Measurements from ENCODE around the gene IMPDH2.

- no peak for TF ChIP-seq EZH2 (IDR thresholded peaks at IDR 0.05)
- TF ChIP-seq POLR2AphosphoS5 (IDR thresholded peaks at IDR 0.05; ENCODE audit: borderline replicate concordance, low read depth, low read length) = no peak
- TF ChIP-seq FOXP2 (optimal IDR thresholded peaks at IDR 0.05; ENCODE audit: control extremely low read depth, extremely low read length, insufficient read depth) = no peak
Measured at GRCh38 chr3:48996640-48997039, 32.6 kb downstream of the IMPDH2 start.

All from SK-N-MC (cell line).